Upper lobe of left lung (tissue), 6 donors: ENCODE results near the gene GCK. TPM values are rescaled to one million over a fixed set of nuclear protein-coding genes. Genes with fewer than 3 reads are reported as not detected.
A peak's percentile ranks its signal among the peaks of the same experiment; 100 is the strongest.
"Not testable (repeated sequence)": the region's sequence is repeated elsewhere in the genome, so short reads cannot be mapped to it uniquely, and the experiment has no call there.

Source experiments
- ATAC-seq, 2 donors: fragments of 200-7000 bp; cut with Tn5 transposase; one replicate each; pipeline ENCODE4 v1.9.1; 2022; ENCODE audit warnings: mild to moderate bottlenecking in 2 of 2, moderate library complexity in 2 of 2; ENCODE audit not compliant: low FRiP score in 2 of 2
- DNase-seq, 2 donors: peaks; one replicate each; pipeline ENCODE4 v3.0.0-alpha.2; 2019 to 2020
- H3K27ac ChIP-seq, 4 donors: fragments of 200-600 bp; sonication (generic); one replicate each; pipeline ENCODE4 v1.5.1; 2016 to 2019
- H3K27me3 ChIP-seq, 4 donors: fragments of 200-600 bp; sonication (generic); one replicate each; pipeline ENCODE4 v1.5.1; 2017 to 2019
- H3K36me3 ChIP-seq, 4 donors: fragments of 200-600 bp; sonication (generic); one replicate each; pipeline ENCODE4 v1.5.1; 2016 to 2019
- H3K4me1 ChIP-seq, 4 donors: fragments of 200-600 bp; sonication (generic); one replicate each; pipeline ENCODE4 v1.5.1; 2018 to 2019
- H3K4me3 ChIP-seq, 4 donors: fragments of 200-600 bp; sonication (generic); one replicate each; pipeline ENCODE4 v1.5.1; 2017 to 2019; ENCODE audit warnings: mild to moderate bottlenecking in 2 of 4, moderate library complexity in 1 of 4
- H3K9me3 ChIP-seq, 4 donors: fragments of 200-600 bp; sonication (generic); one replicate each; pipeline ENCODE4 v1.5.1; 2018 to 2019
- EP300 ChIP-seq, 4 donors: sonication (generic); formaldehyde crosslinking; IDR thresholded peaks; one replicate each; pipeline ENCODE4 v1.5.1; 2017; ENCODE audit warnings: antibody characterized with exemption in 4 of 4, control low read depth in 2 of 4
- POLR2A ChIP-seq, 4 donors: fragments of 450-650 bp; IDR thresholded peaks; one replicate each; pipeline ENCODE4 v1.5.1; 2016 to 2017; ENCODE audit warnings: antibody characterized with exemption in 4 of 4, mild to moderate bottlenecking in 2 of 4
- POLR2AphosphoS5 ChIP-seq, 2 donors: sonication (generic); formaldehyde crosslinking; IDR thresholded peaks; one replicate each; pipeline ENCODE4 v1.5.1; 2017; ENCODE audit warnings: antibody characterized with exemption in 2 of 2
- WGBS, 2 donors: methylation state at CpG; one replicate each; pipeline ENCODE4 v1.1.5; 2017 to 2018; 5-methylcytosine and 5-hydroxymethylcytosine counted together
- total RNA-seq, 6 donors: library from RNA; depleted of rRNA in 4 of 6; stranded (reverse); fragments of >200 nt in 4 of 6; gene quantifications; one replicate each; pipeline versions ENCODE4 v1.1.0 to v1.2.1, GENCODE V29; 2016 to 2021
- TF ChIP-seq, protein P1 (sequence below), 6 experiments: fragments of 450-650 bp in 4 of 6; fragments of 200-600 bp in 2 of 6; sonication (generic) in 2 of 6; IDR thresholded peaks; one replicate each; pipeline ENCODE4 v1.5.1; 2016 to 2019; ENCODE audit warnings: antibody characterized with exemption in 6 of 6
- donor health status: DM: no; HTN: no; CAD: no; lungs with moderate emphysema.
- donor health status: DM: no; HTN: yes; CAD: no; lungs with severe emphysema.

Gene GCK
- total RNA-seq, 6 donors from 2014 or later: 0.17 to 0.49 (median 0.30) TPM; not detected in 2

DNA sequence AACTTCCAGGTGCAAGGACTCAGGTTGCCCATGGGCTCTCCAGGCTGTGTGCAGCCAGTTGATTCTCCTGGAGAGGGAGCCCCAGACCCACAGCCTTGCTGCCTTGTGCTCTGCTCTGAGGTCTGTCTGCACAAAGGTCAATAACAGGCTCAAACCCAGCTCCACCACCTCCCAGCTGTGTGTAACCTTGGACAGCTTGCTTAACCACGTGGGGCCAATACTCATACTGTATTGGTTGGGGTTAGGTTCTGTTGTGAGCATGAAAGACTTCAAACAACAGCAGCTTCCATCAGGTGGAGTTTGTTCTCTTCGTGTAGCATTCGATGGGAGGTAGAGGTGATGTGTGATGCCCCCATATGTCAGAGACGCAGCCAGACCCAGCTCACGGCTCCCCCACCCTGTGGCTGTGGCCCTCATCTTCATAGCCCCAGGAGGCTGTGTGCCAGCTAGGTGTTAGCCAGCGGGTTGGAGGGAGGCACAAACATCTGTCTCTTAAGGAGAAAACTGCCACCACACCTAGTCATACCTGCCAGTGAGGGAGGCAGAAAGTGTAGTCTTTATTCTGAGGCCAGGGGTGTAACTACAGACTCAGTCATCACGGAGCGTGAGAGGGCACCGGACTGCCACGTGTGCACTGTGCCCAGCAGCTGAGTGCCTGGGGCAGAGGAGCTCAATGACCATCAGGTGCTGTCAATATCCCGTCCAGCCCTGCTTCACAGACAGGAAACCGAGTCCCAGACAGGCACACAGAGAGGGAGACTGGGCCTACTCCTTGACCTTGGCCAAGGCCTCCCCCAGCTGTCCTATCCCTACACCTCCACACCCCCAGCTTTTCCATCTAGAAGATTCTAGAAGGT, 57.8 kb downstream of the GCK start:
- WGBS, 2 donors: 75% methylated on average over 8 to 12 of the region's 12 CpGs

DNA sequence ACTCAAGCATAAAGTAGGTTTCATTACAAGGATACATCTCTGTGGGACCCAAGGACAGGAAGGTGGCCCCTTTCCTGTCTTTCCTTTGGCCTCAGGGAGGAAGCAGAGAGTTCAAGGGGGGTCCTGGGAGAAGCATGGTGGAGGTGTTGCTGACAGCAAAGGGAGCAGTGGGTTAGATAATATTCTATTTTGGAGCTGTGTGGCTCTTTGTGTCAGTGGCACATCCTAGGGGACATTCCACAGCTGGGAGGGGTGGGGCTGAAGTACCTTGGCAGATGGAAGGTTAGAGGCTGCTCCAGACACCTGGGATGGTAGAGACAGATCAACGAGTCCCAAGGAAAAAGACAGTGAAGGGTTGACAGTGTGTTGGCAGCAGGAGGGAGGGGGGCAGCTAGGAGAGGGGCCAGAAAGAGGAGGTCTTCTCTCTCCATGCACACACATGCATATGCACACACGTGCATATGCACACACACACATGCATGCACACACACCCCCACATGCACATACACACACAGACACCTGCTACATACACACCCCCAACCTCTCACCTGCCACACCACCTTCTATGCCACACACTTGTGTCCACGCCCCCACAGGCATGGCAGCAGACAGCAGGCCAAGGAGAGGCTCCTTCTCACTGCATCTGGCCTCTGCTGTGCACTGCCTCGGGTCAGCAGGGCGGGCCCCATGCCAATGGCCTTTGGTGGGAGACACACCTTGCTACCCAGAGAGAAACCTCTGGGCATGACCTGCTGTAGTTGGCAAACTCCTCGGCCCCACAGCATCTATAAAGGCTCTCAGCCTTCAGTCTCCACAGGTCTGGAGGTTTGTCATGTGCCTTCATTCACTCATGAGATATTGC, 60.3 kb downstream of the GCK start:
- H3K4me3 ChIP-seq: no peak overlapping the region
- WGBS, 2 donors: 75 to 81% methylated on average over 5 to 6 of the region's 6 CpGs
- H3K4me1 ChIP-seq: peaks cover 3 to 5% (median 5%) of the 10 kb centered on the region in 4 donors
- H3K9me3 ChIP-seq: no peaks in the 10 kb centered on the region
- no peak for DNase-seq
- no peaks in the 10 kb centered on the region for H3K36me3 ChIP-seq
- no peak overlapping the region for H3K27ac ChIP-seq
- no peaks in the 10 kb centered on the region for H3K27me3 ChIP-seq
- ATAC-seq: peak in 1 of 2 donors; percentile 20
- TF ChIP-seq, protein P1, sequence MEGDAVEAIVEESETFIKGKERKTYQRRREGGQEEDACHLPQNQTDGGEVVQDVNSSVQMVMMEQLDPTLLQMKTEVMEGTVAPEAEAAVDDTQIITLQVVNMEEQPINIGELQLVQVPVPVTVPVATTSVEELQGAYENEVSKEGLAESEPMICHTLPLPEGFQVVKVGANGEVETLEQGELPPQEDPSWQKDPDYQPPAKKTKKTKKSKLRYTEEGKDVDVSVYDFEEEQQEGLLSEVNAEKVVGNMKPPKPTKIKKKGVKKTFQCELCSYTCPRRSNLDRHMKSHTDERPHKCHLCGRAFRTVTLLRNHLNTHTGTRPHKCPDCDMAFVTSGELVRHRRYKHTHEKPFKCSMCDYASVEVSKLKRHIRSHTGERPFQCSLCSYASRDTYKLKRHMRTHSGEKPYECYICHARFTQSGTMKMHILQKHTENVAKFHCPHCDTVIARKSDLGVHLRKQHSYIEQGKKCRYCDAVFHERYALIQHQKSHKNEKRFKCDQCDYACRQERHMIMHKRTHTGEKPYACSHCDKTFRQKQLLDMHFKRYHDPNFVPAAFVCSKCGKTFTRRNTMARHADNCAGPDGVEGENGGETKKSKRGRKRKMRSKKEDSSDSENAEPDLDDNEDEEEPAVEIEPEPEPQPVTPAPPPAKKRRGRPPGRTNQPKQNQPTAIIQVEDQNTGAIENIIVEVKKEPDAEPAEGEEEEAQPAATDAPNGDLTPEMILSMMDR (IDR thresholded peaks at IDR 0.05): no peak
- TF ChIP-seq POLR2A (IDR thresholded peaks at IDR 0.05): no peak
- TF ChIP-seq EP300 (IDR thresholded peaks at IDR 0.05): no peak
- no peak for TF ChIP-seq POLR2AphosphoS5 (IDR thresholded peaks at IDR 0.05)

More for the DNA sequence above, 57.8 kb downstream of the GCK start:
- Histone ChIP-seq H3K27me3 (no peaks in the 10 kb centered on the region), H3K36me3 (no peaks in the 10 kb centered on the region), H3K27ac (no peak overlapping the region), H3K4me3 (no peak overlapping the region), H3K4me1 (no peaks in the 10 kb centered on the region), H3K9me3 (no peaks in the 10 kb centered on the region)
- DNase-seq: no peak
- ATAC-seq: no peak
- TF ChIP-seq EP300 (IDR thresholded peaks at IDR 0.05) (no peak), POLR2A (IDR thresholded peaks at IDR 0.05) (no peak), POLR2AphosphoS5 (IDR thresholded peaks at IDR 0.05) (no peak)
- TF ChIP-seq, protein P1 (IDR thresholded peaks at IDR 0.05): no peak

DNA sequence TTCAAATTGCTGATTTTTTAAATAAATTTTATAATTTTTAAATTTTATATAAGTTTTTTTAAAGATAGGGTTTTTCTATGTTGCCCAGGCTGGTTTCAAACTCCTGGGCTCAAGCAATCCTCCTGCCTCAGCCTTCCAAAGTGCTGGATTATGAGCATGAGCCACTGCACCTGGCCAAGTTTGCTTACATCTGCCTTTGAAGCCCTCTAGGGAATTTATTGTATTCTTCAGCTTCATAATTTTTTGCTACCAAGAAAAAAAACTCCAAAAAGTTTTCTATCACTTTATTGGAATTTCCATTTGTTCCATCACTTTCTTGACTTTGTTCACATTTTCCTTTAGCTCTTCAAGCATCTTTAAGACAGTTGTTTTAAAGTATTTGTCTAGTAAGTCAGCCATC, 62.1 kb downstream of the GCK start:
- no peak for TF ChIP-seq POLR2A (IDR thresholded peaks at IDR 0.05)
- no peak for TF ChIP-seq EP300 (IDR thresholded peaks at IDR 0.05)
- H3K9me3 ChIP-seq: no peaks in the 10 kb centered on the region
- H3K27me3 ChIP-seq: no peaks in the 10 kb centered on the region
- DNase-seq (no peak), ATAC-seq (no peak)
- H3K4me3 ChIP-seq: no peak overlapping the region
- no peaks in the 10 kb centered on the region for H3K36me3 ChIP-seq
- H3K4me1 ChIP-seq: peaks cover 9 to 16% (median 13%) of the 10 kb centered on the region in 4 donors
- no peak overlapping the region for H3K27ac ChIP-seq

DNA sequence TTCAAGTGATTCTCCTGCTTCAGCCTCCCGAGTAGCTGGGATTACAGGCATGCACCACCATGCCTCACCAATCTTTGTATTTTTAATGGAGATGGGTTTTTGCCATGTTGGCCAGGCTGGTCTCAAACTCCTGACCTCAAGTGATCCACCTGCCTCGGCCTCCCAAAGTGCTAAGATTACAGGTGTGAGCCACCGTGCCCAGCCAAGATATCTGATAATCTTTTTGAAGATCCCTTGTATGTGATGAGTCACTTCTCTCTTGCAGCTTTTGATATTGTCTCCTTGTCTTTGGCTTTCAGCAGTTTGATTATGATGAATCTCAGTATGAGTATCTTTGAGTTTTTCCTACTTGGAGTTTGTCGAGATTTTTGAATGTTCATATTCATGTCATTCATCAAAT, 62.7 kb downstream of the GCK start:
- not testable (repeated sequence) for H3K27ac ChIP-seq, ATAC-seq, H3K9me3 ChIP-seq, H3K27me3 ChIP-seq, DNase-seq, H3K36me3 ChIP-seq, H3K4me3 ChIP-seq
- H3K4me1 ChIP-seq: peaks cover 9 to 20% (median 17%) of the 10 kb centered on the region in 4 donors
- WGBS, 2 donors: 88 to 95% methylated on average over 4 of the region's 4 CpGs

DNA sequence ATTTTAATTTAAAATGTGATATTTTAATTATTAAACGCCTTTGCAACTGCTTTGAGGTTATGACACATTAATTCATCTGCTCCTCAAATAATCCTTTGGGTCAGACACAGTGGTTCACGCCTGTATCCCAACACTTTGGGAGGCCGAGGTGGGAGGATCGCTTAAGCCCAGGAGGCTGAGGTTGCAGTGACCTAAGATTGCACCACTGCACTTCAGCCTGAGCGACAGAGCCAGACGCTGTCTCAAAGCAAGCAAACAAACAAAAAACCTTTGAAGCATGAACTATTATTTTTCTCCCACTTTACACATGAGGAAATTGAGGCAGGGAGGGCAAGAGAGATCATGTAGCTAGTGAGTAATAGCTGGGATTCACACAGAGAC, 64.4 kb downstream of the GCK start:
- H3K4me3 ChIP-seq: no peak overlapping the region
- no peak overlapping the region for H3K27ac ChIP-seq
- no peaks in the 10 kb centered on the region for H3K27me3 ChIP-seq
- no peak for DNase-seq
- 93 to 96% methylated on average over 6 of the region's 6 CpGs for WGBS, 2 donors
- ATAC-seq: no peak
- peaks cover 9 to 20% (median 17%) of the 10 kb centered on the region in 4 donors for H3K4me1 ChIP-seq
- peaks cover 0 to 16% (median 2%) of the 10 kb centered on the region in 4 donors for H3K36me3 ChIP-seq
- TF ChIP-seq EP300 (IDR thresholded peaks at IDR 0.05): no peak
- no peak for TF ChIP-seq POLR2A (IDR thresholded peaks at IDR 0.05)
- no peak for TF ChIP-seq POLR2AphosphoS5 (IDR thresholded peaks at IDR 0.05)
- TF ChIP-seq, protein P1 (IDR thresholded peaks at IDR 0.05): no peak
- H3K9me3 ChIP-seq: no peaks in the 10 kb centered on the region
